ENCODE results near the gene OR6V1.

OR6V1 gene
- 0 to 0.03 (median 0) reads per million in 18 experiments for total RNA-seq

GRCh38 chr7:143052041-143052440 lies at the start of gene OR6V1:
Gene OR6V1, plus strand, starts transcription at chr7:143052341. Its CDS starts 0 bp downstream, at chr7:143052341.
- no peak for DNase-seq

- DNase-seq = no peak
Measured at GRCh38 chr7:143002898-143003297, 49.2 kb upstream of the OR6V1 start.

GRCh38 chr7:143003393-143004051 lies 48.6 kb upstream of the OR6V1 start:
- DNase-seq = peak; percentile 62 to 73

GRCh38 chr7:143005632-143006260 lies 46.4 kb upstream of the OR6V1 start:
- DNase-seq = no peak

- peak; percentile 82 to 85 for DNase-seq
Measured at GRCh38 chr7:143008007-143008901, 43.9 kb upstream of the OR6V1 start.

- no peak for DNase-seq
Measured at GRCh38 chr7:143012001-143012400, 40.1 kb upstream of the OR6V1 start.

- no peak for DNase-seq
Measured at GRCh38 chr7:143012409-143012808, 39.7 kb upstream of the OR6V1 start.

- DNase-seq = no peak
Measured at GRCh38 chr7:143013473-143013872, 38.7 kb upstream of the OR6V1 start.

GRCh38 chr7:143013893-143014292 lies 38.2 kb upstream of the OR6V1 start:
- DNase-seq = no peak

GRCh38 chr7:143015084-143015483 lies 37.1 kb upstream of the OR6V1 start:
- DNase-seq = no peak

- DNase-seq = no peak
Measured at GRCh38 chr7:143015926-143016490, 36.1 kb upstream of the OR6V1 start.

GRCh38 chr7:143016996-143017395 lies 35.1 kb upstream of the OR6V1 start:
- DNase-seq = no peak

- DNase-seq = no peak
Measured at GRCh38 chr7:143018931-143019330, 33.2 kb upstream of the OR6V1 start.

GRCh38 chr7:143023047-143023446 lies 29.1 kb upstream of the OR6V1 start:
- DNase-seq = no peak

GRCh38 chr7:143025371-143025770 lies 26.8 kb upstream of the OR6V1 start:
- DNase-seq = no peak

- DNase-seq = no peak
Measured at GRCh38 chr7:143027032-143027431, 25.1 kb upstream of the OR6V1 start, which contains the start of gene OR9A2. Gene OR9A2, minus strand, starts transcription at chr7:143027132. Its CDS starts 0 bp downstream, at chr7:143027132.

GRCh38 chr7:143027683-143028082 lies 24.5 kb upstream of the OR6V1 start:
- no peak for DNase-seq

- DNase-seq = no peak
Measured at GRCh38 chr7:143038635-143039034, 13.5 kb upstream of the OR6V1 start.

GRCh38 chr7:143040209-143040715 lies 11.9 kb upstream of the OR6V1 start:
- DNase-seq = no peak

- DNase-seq = no peak
Measured at GRCh38 chr7:143041346-143041745, 10.8 kb upstream of the OR6V1 start.

- no peak for DNase-seq
Measured at GRCh38 chr7:143042159-143042789, 9.9 kb upstream of the OR6V1 start.

GRCh38 chr7:143042790-143043271 lies 9.3 kb upstream of the OR6V1 start:
- no peak for DNase-seq

Measured in inflammatory macrophage (primary cell).